ENCODE data around the gene FGF23.

- TF ChIP-seq GATA3 (IDR thresholded peaks at IDR 0.05; ENCODE audit: low read depth, low read length) (no peak), GATA2 (IDR thresholded peaks at IDR 0.05; ENCODE audit: low read depth, low read length) (no peak)
These were observed 56.1 kb downstream of the FGF23 start for GRCh38 chr12:4323396-4323795.
